GM12878 (cell line): ENCODE measurements around the gene FASTKD2. TPM values are rescaled to one million over a fixed set of nuclear protein-coding genes. Genes with fewer than 3 reads are reported as not detected.

Experiments used
- ATAC-seq: fragments of 200-7000 bp; cut with Tn5 transposase; 3 replicates; pipeline ENCODE4 v1.9.1; 2020; ENCODE audit warnings: mild to moderate bottlenecking, moderate library complexity
- BruUV-seq: library from RNA; stranded (reverse); fragments of 400-500 nt; replicated peaks from 2 replicates; lab custom pipeline; 2021; lab: Mats Ljungman, UMichigan
- CTCF ChIA-PET: fragments of 300-600 bp; sonication (Branson Sonifier 250); formaldehyde crosslinking; extraction: SDS; loops from one replicate; lab custom pipeline; 2021; ENCODE audit warnings: inconsistent platforms; lab: Yijun Ruan, JAX
- POLR2A ChIA-PET: fragments of 350-600 bp; formaldehyde crosslinking; extraction: SDS; loops from one replicate; lab custom pipeline; 2021; ENCODE audit warnings: inconsistent platforms; lab: Charles Lee
- RAD21 ChIA-PET: fragments of 300-600 bp; sonication (Branson Sonifier 250); formaldehyde crosslinking; loops from one replicate; lab custom pipeline; 2023; ENCODE audit warnings: antibody characterized with exemption; ENCODE audit not compliant: unreplicated experiment; lab: Charles Lee
- SMC1A ChIA-PET: fragments of 300-600 bp; sonication (Branson Sonifier 250); formaldehyde crosslinking; loops from one replicate; lab custom pipeline; 2023; ENCODE audit not compliant: unreplicated experiment, uncharacterized antibody; lab: Charles Lee
- DNase-seq: peaks from one replicate; pipeline ENCODE4 v3.0.0-alpha.2; 2011; ENCODE audit warnings: low read depth, low spot score
- FAIRE-seq: peaks from 3 replicates; lab custom pipeline; 2011; peaks lifted over from hg19 to GRCh38; lab: Jason Lieb, UNC
- H2AFZ ChIP-seq: 2 replicates; pipeline ENCODE4 v1.6.0; 2011; ENCODE audit warnings: low read depth, low read length, control low read depth; ENCODE audit not compliant: control insufficient read depth
- H3K27ac ChIP-seq: 2 replicates; pipeline ENCODE4 v1.5.1; 2011; ENCODE audit warnings: control low read depth; ENCODE audit not compliant: control insufficient read depth, insufficient read depth
- H3K27me3 ChIP-seq, 2 experiments: replicated peaks in 1 of 2; 2 replicates each; pipeline versions ENCODE4 v1.6.0 to v1.6.1; 2011; ENCODE audit warnings: low read length in 1 of 2; ENCODE audit not compliant: control insufficient read depth in 2 of 2, insufficient read depth in 2 of 2
- H3K36me3 ChIP-seq, 2 experiments: 2 replicates each; pipeline ENCODE4 v1.5.1; 2011; ENCODE audit warnings: low read length in 1 of 2; ENCODE audit not compliant: control insufficient read depth in 2 of 2, insufficient read depth in 2 of 2
- H3K4me1 ChIP-seq: 2 replicates; pipeline ENCODE4 v1.6.1; 2011; ENCODE audit warnings: mild to moderate bottlenecking, low read length, moderate library complexity, mixed read lengths; ENCODE audit not compliant: control insufficient read depth, insufficient read depth
- H3K4me2 ChIP-seq: 2 replicates; pipeline ENCODE4 v1.6.0; 2011; ENCODE audit warnings: control low read depth; ENCODE audit not compliant: control insufficient read depth, insufficient read depth
- H3K4me3 ChIP-seq: fragments of 200-600 bp; sonication (generic); 2 replicates; pipeline ENCODE4 v1.5.1; 2016
- H3K79me2 ChIP-seq: 2 replicates; pipeline ENCODE4 v1.6.0; 2011; ENCODE audit warnings: low read length; ENCODE audit not compliant: control insufficient read depth, insufficient read depth
- H3K9ac ChIP-seq: 2 replicates; pipeline ENCODE4 v1.8.0; 2011; ENCODE audit warnings: low read length, control low read depth, mixed read lengths; ENCODE audit not compliant: control insufficient read depth, insufficient read depth
- H3K9me3 ChIP-seq: replicated peaks from 3 replicates; pipeline ENCODE4 v1.5.1; 2011; ENCODE audit warnings: mild to moderate bottlenecking, low read length; ENCODE audit not compliant: control insufficient read depth, insufficient read depth
- H4K20me1 ChIP-seq: 2 replicates; pipeline ENCODE4 v1.6.0; 2011; ENCODE audit not compliant: control insufficient read depth, insufficient read depth
- ASH2L ChIP-seq: fragments of 300-600, 200-600 bp; sonication (generic); IDR thresholded peaks from 2 replicates; pipeline ENCODE4 v1.6.1; 2017; ENCODE audit warnings: low read depth, mild to moderate bottlenecking, borderline replicate concordance
- ATF2 ChIP-seq: IDR thresholded peaks from 2 replicates; pipeline ENCODE4 v1.6.1; 2012; ENCODE audit warnings: low read length, inconsistent platforms
- ATF3 ChIP-seq: IDR thresholded peaks from 2 replicates; pipeline ENCODE4 v1.6.1; 2011; ENCODE audit warnings: low read depth, mild to moderate bottlenecking, low read length, moderate library complexity, borderline replicate concordance; ENCODE audit errors: extremely low read depth
- BACH1 ChIP-seq: fragments of 450-650 bp; IDR thresholded peaks from 2 replicates; pipeline ENCODE4 v1.6.1; 2017; ENCODE audit warnings: mild to moderate bottlenecking, borderline replicate concordance
- CHD2 ChIP-seq: IDR thresholded peaks from 2 replicates; pipeline ENCODE4 v1.6.1; 2011; ENCODE audit warnings: low read depth, low read length, improper control_type of control experiment, borderline replicate concordance
- FOXK2 ChIP-seq: fragments of 450-650 bp; IDR thresholded peaks from 2 replicates; pipeline ENCODE4 v1.6.1; 2017; ENCODE audit warnings: mild to moderate bottlenecking, moderate library complexity
- IKZF2 ChIP-seq, 2 experiments: fragments of 450-650 bp; IDR thresholded peaks; 2 replicates each; pipeline ENCODE4 v1.6.1; 2017; ENCODE audit warnings: mild to moderate bottlenecking in 2 of 2, moderate library complexity in 2 of 2
- MEF2A ChIP-seq: IDR thresholded peaks from 2 replicates; pipeline ENCODE4 v1.6.1; 2011; ENCODE audit warnings: low read depth, mild to moderate bottlenecking, low read length, moderate library complexity; ENCODE audit not compliant: insufficient read depth
- SPI1 ChIP-seq: IDR thresholded peaks from 2 replicates; pipeline ENCODE4 v1.6.1; 2011; ENCODE audit warnings: low read depth, mild to moderate bottlenecking, low read length, moderate library complexity, borderline replicate concordance; ENCODE audit not compliant: insufficient read depth
- WGBS: methylation state at CpG from one replicate; pipeline ENCODE4 v1.1.6; 2016; ENCODE audit warnings: low lambda C conversion rate; ENCODE audit not compliant: insufficient replicate concordance, insufficient coverage; ENCODE audit errors: missing lambda C conversion rate; 5-methylcytosine and 5-hydroxymethylcytosine counted together
- in situ Hi-C: fragments of 300-500 bp; cut with MboI; formaldehyde crosslinking; loops from 9 replicates; pipeline ENCODE4 v1.14.3; 2018; ENCODE audit warnings: mixed read lengths
- intact Hi-C: fragments of 100-400 bp; cut with micrococcal nuclease; formaldehyde crosslinking; loops from one replicate; pipeline ENCODE4 v1.14.2; 2022; ENCODE audit not compliant: unreplicated experiment
- polyA plus RNA-seq, 11 experiments: library from polyadenylated mRNA; depleted of rRNA in 4 of 11; unstranded in 6 of 11; stranded (reverse) in 5 of 11; fragments of >200 nt; fragmentation: Nextera tagmentation in 4 of 11; fragmentation: Illumina TruSeq in 1 of 11; extraction: Ambion mirVana in 4 of 11; extraction: Trizol in 1 of 11; gene quantifications; 1 replicate in 1 of 11; 2 replicates in 10 of 11; pipeline versions ENCODE4 v1.2.1 to v1.2.3, GENCODE V29; 2011 to 2016; ENCODE audit warnings: inconsistent platforms in 2 of 11, missing spikeins in 2 of 11, low read depth in 1 of 11
- total RNA-seq, 4 experiments: library from RNA; depleted of rRNA in 3 of 4; stranded (reverse); fragments of >200 nt in 3 of 4; fragmentation: Illumina TruSeq in 1 of 4; extraction: Trizol in 1 of 4; gene quantifications; 2 replicates each; pipeline versions ENCODE4 v1.2.1 to v1.2.3, GENCODE V29; 2013 to 2021
- TF ChIP-seq, protein P1 (sequence below): fragments of 450-650 bp; conservative IDR thresholded peaks from 2 replicates; pipeline ENCODE4 v1.6.1; 2017; ENCODE audit warnings: mild to moderate bottlenecking, moderate library complexity
- TF ChIP-seq, protein P2 (sequence below): fragments of 450-650 bp; IDR thresholded peaks from 2 replicates; pipeline ENCODE4 v1.6.1; 2017; ENCODE audit warnings: low read depth, mild to moderate bottlenecking, moderate library complexity

FASTKD2 gene
- total and polyA plus RNA-seq, 10 of the 15 experiments (the other 5 are each of a cell fraction or from before 2014, with no cell fraction given) = 32.1 to 115 (median 52.3) TPM

DNA sequence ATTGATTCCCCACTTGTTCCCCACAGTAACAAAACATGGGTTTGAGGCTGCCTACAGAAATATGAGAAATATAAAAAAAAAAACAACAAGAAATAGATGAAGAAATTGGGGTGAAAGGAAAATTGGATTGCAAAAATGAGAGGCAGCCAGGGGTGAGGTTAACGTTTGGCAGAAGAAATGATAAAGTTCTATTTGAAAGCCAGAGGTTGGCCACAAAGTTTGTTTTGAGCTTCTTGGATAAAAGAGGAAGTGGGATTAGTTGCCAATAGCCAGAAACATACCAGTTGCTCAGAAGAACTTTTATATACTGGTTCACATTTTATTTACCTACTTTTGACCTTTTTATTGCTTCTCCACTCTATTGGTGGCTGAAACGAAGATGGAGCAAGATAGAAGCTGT, 67.5 kb downstream of the FASTKD2 start:
- ChIA-PET CTCF (interaction anchor here (0.7 kb wide), 2 partner anchors 9 to 267 kb away, joined by 3 read pairs; no protein-coding TSS in a partner anchor), RAD21 (no interaction called here), POLR2A (no interaction called here), SMC1A (interaction anchor here (1.1 to 1.5 kb wide), 3 partner anchors 9 to 31 kb away, joined by 3 to 6 read pairs (median 3); no protein-coding TSS in a partner anchor)
- FAIRE-seq (no peak), ATAC-seq (no peak; the same call in 2 of the 3 replicates), DNase-seq (no peak)
- Histone ChIP-seq H3K27me3 (no peaks in the 10 kb centered on the region), H3K9ac (no peak overlapping the region), H3K9me3 (no peaks in the 10 kb centered on the region; the same call in 2 of the 3 replicates), H3K36me3 (no peaks in the 10 kb centered on the region), H2AFZ (no peak overlapping the region), H4K20me1 (no peaks in the 10 kb centered on the region), H3K4me3 (no peak overlapping the region), H3K4me1 (no peaks in the 10 kb centered on the region), H3K4me2 (no peak overlapping the region), H3K79me2 (no peaks in the 10 kb centered on the region), H3K27ac (no peak overlapping the region)
- intact Hi-C loops (no loop called here), in situ Hi-C loops (no loop called here)
- no TSS peak for BruUV-seq
- 11% methylated on average over 2 of the region's 2 CpGs for WGBS
- TF ChIP-seq ATF2 = no peak
- TF ChIP-seq SPI1 = peak; percentile 90

DNA sequence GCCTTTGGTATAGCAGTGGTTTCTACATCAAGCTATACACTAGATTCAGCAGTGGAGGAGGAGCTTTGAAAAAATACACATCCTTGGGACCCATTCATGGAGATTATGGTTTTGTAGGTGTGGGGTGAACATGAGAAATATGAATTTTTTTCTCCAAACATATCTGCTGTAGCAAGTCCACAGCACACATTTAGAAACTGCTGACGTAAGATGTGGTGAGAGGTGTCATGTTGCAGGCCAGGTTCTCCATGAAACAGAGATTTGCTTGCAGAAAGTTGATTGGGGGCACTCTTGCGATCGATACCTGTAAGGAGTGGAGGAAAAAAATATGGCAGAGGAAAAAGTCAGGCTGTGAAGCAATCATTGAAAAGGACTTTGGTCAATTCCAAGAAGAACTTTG, 67.9 kb downstream of the FASTKD2 start:
- BruUV-seq = no TSS peak
- Histone ChIP-seq H4K20me1 (no peaks in the 10 kb centered on the region), H3K27me3 (no peaks in the 10 kb centered on the region), H3K27ac (no peak overlapping the region), H3K4me3 (no peak overlapping the region), H3K9me3 (no peaks in the 10 kb centered on the region; the same call in 2 of the 3 replicates), H3K4me2 (no peak overlapping the region), H3K9ac (no peak overlapping the region), H3K4me1 (no peaks in the 10 kb centered on the region), H3K36me3 (no peaks in the 10 kb centered on the region), H2AFZ (no peak overlapping the region), H3K79me2 (no peaks in the 10 kb centered on the region)
- DNase-seq (no peak), FAIRE-seq (no peak), ATAC-seq (no peak; the same call in 2 of the 3 replicates)
- TF ChIP-seq, protein P1, sequence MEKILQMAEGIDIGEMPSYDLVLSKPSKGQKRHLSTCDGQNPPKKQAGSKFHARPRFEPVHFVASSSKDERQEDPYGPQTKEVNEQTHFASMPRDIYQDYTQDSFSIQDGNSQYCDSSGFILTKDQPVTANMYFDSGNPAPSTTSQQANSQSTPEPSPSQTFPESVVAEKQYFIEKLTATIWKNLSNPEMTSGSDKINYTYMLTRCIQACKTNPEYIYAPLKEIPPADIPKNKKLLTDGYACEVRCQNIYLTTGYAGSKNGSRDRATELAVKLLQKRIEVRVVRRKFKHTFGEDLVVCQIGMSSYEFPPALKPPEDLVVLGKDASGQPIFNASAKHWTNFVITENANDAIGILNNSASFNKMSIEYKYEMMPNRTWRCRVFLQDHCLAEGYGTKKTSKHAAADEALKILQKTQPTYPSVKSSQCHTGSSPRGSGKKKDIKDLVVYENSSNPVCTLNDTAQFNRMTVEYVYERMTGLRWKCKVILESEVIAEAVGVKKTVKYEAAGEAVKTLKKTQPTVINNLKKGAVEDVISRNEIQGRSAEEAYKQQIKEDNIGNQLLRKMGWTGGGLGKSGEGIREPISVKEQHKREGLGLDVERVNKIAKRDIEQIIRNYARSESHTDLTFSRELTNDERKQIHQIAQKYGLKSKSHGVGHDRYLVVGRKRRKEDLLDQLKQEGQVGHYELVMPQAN = no peak
- no peak for TF ChIP-seq ATF3
- TF ChIP-seq MEF2A = no peak
- TF ChIP-seq, protein P2, sequence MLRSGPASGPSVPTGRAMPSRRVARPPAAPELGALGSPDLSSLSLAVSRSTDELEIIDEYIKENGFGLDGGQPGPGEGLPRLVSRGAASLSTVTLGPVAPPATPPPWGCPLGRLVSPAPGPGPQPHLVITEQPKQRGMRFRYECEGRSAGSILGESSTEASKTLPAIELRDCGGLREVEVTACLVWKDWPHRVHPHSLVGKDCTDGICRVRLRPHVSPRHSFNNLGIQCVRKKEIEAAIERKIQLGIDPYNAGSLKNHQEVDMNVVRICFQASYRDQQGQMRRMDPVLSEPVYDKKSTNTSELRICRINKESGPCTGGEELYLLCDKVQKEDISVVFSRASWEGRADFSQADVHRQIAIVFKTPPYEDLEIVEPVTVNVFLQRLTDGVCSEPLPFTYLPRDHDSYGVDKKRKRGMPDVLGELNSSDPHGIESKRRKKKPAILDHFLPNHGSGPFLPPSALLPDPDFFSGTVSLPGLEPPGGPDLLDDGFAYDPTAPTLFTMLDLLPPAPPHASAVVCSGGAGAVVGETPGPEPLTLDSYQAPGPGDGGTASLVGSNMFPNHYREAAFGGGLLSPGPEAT = no peak
- no peak for TF ChIP-seq ASH2L
- no peak for TF ChIP-seq CHD2
- TF ChIP-seq FOXK2 = no peak
- TF ChIP-seq BACH1 = no peak
- no peak for TF ChIP-seq IKZF2 (IDR thresholded peaks at IDR 0.05)
- WGBS = 81% methylated on average over 3 of the region's 3 CpGs
- ChIA-PET CTCF (interaction anchor here (0.7 kb wide), 1 partner anchor 9 kb away, joined by 3 read pairs; no protein-coding TSS in a partner anchor), SMC1A (interaction anchor here (0.7 to 1.4 kb wide), 4 partner anchors 10 to 32 kb away, joined by 3 to 5 read pairs (median 4); no protein-coding TSS in a partner anchor), POLR2A (no interaction called here), RAD21 (interaction anchor here (0.5 kb wide), 1 partner anchor 12 kb away, joined by 3 read pairs; no protein-coding TSS in a partner anchor)
- intact Hi-C loops (no loop called here), in situ Hi-C loops (no loop called here)
